ENCODE results near the gene GPR33. TPM values are rescaled to one million over a fixed set of nuclear protein-coding genes. Genes with fewer than 3 reads are reported as not detected.

The GPR33 gene
- total RNA-seq, 1 donor from 2014 or later: not detected

GRCh38 chr14:31456841-31457664 lies 30.8 kb downstream of the GPR33 start, which contains the start of gene DTD2:
Gene DTD2, minus strand, starts transcription at chr14:31457506. Its CDS starts 113 bp downstream, at chr14:31457393.
- TF ChIP-seq, protein P1, sequence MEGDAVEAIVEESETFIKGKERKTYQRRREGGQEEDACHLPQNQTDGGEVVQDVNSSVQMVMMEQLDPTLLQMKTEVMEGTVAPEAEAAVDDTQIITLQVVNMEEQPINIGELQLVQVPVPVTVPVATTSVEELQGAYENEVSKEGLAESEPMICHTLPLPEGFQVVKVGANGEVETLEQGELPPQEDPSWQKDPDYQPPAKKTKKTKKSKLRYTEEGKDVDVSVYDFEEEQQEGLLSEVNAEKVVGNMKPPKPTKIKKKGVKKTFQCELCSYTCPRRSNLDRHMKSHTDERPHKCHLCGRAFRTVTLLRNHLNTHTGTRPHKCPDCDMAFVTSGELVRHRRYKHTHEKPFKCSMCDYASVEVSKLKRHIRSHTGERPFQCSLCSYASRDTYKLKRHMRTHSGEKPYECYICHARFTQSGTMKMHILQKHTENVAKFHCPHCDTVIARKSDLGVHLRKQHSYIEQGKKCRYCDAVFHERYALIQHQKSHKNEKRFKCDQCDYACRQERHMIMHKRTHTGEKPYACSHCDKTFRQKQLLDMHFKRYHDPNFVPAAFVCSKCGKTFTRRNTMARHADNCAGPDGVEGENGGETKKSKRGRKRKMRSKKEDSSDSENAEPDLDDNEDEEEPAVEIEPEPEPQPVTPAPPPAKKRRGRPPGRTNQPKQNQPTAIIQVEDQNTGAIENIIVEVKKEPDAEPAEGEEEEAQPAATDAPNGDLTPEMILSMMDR (IDR thresholded peaks at IDR 0.05; ENCODE audit: insufficient read depth, low read length, poor library complexity, severe bottlenecking): no peak
- H3K4me3 ChIP-seq (ENCODE audit: low read depth, low read length): peak within 1 kb of the TSS; percentile 72
- H3K36me3 ChIP-seq (ENCODE audit: control insufficient read depth, insufficient read depth, low read length): no peaks in the 10 kb centered on the region
- peak; percentile 73 for DNase-seq (ENCODE audit: low read depth)
- no peaks in the 10 kb centered on the region for H3K27me3 ChIP-seq (ENCODE audit: control insufficient read depth, insufficient read depth, low read length)

DNA sequence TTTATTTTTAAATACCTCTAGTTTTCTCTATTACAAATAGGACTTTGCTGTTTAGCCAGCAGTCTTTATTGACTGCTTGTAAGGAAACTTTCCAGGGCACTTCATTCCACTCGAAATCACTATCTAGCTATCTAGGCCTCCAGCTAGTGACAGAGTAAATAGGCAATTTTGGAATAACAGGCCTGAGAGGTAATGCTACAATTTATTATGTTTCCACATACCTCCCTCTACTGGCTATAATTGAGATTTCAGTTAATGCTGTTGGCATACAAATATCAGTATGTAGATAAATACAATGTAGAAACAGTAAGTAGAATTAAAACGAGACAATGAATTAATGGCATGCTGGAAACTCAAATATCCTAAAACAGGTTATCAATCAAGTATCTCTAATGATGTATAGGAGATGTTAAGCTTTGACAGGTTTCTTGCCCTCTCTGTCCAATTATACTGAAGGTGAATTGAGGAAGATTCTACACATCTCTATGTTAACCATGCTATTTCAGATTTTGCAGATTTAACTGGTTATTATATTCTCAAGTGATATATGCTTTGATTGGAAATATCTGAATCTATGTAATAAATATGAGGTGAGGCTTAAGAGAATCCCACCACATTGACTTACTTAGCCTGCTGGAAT lies 37.7 kb downstream of the GPR33 start:
- Histone ChIP-seq H3K27me3 (ENCODE audit: control insufficient read depth, insufficient read depth, low read length) (no peaks in the 10 kb centered on the region), H3K4me3 (ENCODE audit: low read depth, low read length) (no peak overlapping the region), H3K36me3 (ENCODE audit: control insufficient read depth, insufficient read depth, low read length) (no peaks in the 10 kb centered on the region)
- TF ChIP-seq, protein P1 (IDR thresholded peaks at IDR 0.05; ENCODE audit: insufficient read depth, low read length, poor library complexity, severe bottlenecking): peak; percentile 50
- DNase-seq (ENCODE audit: low read depth): no peak

GRCh38 chr14:31449136-31449535 lies 38.7 kb downstream of the GPR33 start:
- H3K27me3 ChIP-seq (ENCODE audit: control insufficient read depth, insufficient read depth, low read length): no peaks in the 10 kb centered on the region
- no peak overlapping the region for H3K4me3 ChIP-seq (ENCODE audit: low read depth, low read length)
- no peaks in the 10 kb centered on the region for H3K36me3 ChIP-seq (ENCODE audit: control insufficient read depth, insufficient read depth, low read length)
- DNase-seq (ENCODE audit: low read depth): no peak
- TF ChIP-seq, protein P1 (IDR thresholded peaks at IDR 0.05; ENCODE audit: insufficient read depth, low read length, poor library complexity, severe bottlenecking): no peak

DNA sequence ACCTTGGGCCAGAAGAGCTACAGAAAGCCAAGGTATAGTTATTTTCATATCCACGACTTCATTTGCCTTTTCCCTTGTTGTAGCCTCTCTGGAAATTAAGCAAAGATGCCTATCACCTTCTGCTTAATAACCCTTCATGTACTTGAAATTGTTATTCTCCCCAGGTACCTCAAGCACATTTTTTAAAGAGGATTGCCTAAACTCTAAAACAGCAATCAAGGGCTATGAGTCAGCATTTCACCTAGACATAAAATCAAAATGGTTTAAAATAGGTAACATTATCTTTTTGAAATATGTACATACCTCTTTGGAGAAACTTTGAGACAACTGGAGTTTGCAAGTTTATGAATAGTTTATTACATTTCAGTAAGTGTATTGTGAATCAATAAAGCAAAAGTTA lies 42.1 kb downstream of the GPR33 start:
- TF ChIP-seq, protein P1 (IDR thresholded peaks at IDR 0.05; ENCODE audit: insufficient read depth, low read length, poor library complexity, severe bottlenecking): no peak
- H3K4me3 ChIP-seq (ENCODE audit: low read depth, low read length): no peak overlapping the region
- no peaks in the 10 kb centered on the region for H3K36me3 ChIP-seq (ENCODE audit: control insufficient read depth, insufficient read depth, low read length)
- no peaks in the 10 kb centered on the region for H3K27me3 ChIP-seq (ENCODE audit: control insufficient read depth, insufficient read depth, low read length)
- DNase-seq (ENCODE audit: low read depth): no peak

- TF ChIP-seq, protein P1 (IDR thresholded peaks at IDR 0.05; ENCODE audit: insufficient read depth, low read length, poor library complexity, severe bottlenecking): no peak
- H3K36me3 ChIP-seq (ENCODE audit: control insufficient read depth, insufficient read depth, low read length): no peaks in the 10 kb centered on the region
- no peak overlapping the region for H3K4me3 ChIP-seq (ENCODE audit: low read depth, low read length)
- no peak for DNase-seq (ENCODE audit: low read depth)
- no peaks in the 10 kb centered on the region for H3K27me3 ChIP-seq (ENCODE audit: control insufficient read depth, insufficient read depth, low read length)
Measured at GRCh38 chr14:31442284-31442683, 45.6 kb downstream of the GPR33 start.

Measured in kidney epithelial cell (primary cell).